Esophagus squamous epithelium (tissue), 4 donors: Measurements from ENCODE around the gene TCEAL9.

Source experiments
- POLR2A ChIP-seq, 4 donors: fragments of 450-650 bp; IDR thresholded peaks; one replicate each; pipeline ENCODE4 v1.6.1; 2017; ENCODE audit warnings: antibody characterized with exemption in 4 of 4, mild to moderate bottlenecking in 4 of 4, moderate library complexity in 3 of 4
- TF ChIP-seq, protein P1 (sequence below), 6 experiments: fragments of 450-650 bp in 4 of 6; fragments of 200-600 bp in 2 of 6; sonication (generic) in 2 of 6; IDR thresholded peaks; one replicate each; pipeline ENCODE4 v1.5.1; 2016 to 2019; ENCODE audit warnings: antibody characterized with exemption in 6 of 6, mild to moderate bottlenecking in 4 of 6, moderate library complexity in 4 of 6

DNA sequence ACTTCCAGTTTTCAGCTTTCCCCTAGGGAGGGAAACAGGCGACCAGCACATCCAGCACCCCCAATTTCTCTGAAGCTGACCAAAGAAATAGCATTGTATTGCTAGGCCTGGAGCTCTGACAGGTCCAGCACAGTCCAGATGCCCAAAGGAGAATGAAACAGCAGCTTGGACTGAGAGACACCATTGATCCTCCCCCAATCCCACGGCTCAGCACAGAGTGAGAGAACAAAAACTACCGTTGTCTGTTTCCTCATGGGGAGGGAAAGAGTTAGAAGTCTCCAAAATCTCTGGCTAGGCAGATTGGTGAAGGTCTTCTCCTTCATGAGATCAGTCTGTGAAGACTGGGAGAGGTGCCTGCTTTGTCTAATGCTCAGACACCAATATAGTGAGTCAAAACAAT lies 17.6 kb upstream of the TCEAL9 start:
- TF ChIP-seq, protein P1, sequence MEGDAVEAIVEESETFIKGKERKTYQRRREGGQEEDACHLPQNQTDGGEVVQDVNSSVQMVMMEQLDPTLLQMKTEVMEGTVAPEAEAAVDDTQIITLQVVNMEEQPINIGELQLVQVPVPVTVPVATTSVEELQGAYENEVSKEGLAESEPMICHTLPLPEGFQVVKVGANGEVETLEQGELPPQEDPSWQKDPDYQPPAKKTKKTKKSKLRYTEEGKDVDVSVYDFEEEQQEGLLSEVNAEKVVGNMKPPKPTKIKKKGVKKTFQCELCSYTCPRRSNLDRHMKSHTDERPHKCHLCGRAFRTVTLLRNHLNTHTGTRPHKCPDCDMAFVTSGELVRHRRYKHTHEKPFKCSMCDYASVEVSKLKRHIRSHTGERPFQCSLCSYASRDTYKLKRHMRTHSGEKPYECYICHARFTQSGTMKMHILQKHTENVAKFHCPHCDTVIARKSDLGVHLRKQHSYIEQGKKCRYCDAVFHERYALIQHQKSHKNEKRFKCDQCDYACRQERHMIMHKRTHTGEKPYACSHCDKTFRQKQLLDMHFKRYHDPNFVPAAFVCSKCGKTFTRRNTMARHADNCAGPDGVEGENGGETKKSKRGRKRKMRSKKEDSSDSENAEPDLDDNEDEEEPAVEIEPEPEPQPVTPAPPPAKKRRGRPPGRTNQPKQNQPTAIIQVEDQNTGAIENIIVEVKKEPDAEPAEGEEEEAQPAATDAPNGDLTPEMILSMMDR (IDR thresholded peaks at IDR 0.05), result no peak
- TF ChIP-seq POLR2A (IDR thresholded peaks at IDR 0.05), result no peak
